GM18868 (cell line): ENCODE results near the gene BTRC.

ENCODE experiments used
- ATAC-seq: cut with Tn5 transposase; IDR thresholded peaks from one replicate; pipeline ENCODE4 v1.9.1; 2021; ENCODE audit warnings: mild to moderate bottlenecking, moderate library complexity; ENCODE audit not compliant: unreplicated experiment

The BTRC gene

DNA sequence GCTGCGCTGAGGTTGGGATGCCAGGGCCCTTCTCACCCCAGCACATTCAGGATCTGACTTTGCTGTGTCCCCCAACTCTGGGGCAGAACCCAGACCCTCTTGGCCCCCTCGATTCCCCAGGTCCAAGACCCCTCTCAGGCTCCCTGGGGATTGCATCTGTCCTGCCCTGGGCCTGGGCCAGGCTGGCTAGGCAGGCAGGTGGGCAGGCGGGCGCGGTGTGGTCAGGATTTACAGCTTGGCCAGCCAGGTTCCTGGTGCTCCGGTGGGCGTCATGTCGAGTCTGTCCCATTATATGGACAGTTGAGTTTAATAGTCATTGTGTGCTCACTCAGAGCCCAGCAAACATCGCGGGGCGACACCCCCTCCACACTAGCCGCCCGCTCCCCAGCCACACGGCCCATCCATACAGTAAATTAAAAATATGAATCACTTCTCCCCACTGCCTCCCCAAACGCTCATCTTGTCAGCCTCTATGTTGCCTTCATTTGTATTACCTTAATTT is 210.6 kb downstream of the BTRC start:
- no peak for ATAC-seq

- ATAC-seq: no peak
Observed at GRCh38 chr10:101565370-101565900, 211.5 kb downstream of the BTRC start.

DNA sequence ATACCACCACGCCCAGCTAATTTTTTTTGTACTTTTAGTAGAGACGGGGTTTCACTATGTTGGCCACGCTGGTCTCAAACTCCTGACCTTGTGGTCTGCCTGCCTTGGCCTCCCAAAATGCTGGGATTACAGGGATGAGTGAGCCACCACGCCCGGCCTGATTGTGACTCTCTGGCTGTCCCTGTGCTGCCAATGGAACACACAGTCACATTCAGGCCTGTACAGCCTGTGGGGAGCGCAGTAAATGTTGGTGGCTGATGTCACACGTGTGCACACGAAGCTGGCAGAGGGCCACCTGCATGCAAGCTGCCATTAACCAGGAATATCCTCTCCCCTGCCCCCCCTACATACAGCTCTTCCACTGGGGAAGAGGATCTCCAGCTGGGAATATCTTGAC is 212.0 kb downstream of the BTRC start:
- no peak for ATAC-seq

DNA sequence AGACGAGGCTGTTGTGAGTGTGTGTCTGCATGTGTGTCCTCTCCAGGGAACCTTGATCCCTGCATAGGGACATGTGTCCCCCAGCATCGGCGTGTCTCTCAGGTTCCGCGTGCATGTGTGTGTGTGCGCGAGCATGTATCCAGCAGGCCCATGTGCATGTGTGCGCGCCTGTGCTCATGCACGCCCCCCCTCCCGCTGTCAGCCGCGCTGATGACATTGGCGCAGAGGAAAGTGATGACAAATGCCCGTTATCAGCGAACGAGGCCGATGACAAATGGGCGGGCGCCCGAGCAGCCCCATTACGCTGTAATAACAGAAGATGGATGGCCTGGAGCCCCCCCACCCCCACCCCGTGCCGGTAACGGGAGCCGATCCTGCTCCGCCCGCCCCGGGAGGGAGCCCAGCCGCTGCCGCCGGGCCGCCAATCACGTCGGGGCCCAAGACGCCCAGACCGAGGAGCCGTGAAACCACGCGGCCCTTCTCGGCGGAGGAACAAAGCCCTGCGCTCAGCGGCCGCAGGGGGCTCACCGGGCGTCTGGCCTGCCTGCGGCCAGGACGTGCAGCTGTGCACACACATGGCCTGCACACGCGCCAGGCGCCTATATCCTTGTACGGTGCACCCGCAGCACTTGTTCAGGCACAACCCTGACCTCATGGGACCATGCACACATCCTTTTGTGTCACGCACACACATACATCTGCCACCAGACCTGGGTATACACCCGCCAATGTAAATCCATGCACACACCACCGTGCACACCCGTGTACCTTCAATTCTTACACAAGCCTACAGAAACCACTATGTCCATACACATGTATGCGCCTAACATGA is 212.6 kb downstream of the BTRC start:
- ATAC-seq: no peak

- ATAC-seq: no peak
Observed at GRCh38 chr10:101567165-101568006, 213.4 kb downstream of the BTRC start.

DNA sequence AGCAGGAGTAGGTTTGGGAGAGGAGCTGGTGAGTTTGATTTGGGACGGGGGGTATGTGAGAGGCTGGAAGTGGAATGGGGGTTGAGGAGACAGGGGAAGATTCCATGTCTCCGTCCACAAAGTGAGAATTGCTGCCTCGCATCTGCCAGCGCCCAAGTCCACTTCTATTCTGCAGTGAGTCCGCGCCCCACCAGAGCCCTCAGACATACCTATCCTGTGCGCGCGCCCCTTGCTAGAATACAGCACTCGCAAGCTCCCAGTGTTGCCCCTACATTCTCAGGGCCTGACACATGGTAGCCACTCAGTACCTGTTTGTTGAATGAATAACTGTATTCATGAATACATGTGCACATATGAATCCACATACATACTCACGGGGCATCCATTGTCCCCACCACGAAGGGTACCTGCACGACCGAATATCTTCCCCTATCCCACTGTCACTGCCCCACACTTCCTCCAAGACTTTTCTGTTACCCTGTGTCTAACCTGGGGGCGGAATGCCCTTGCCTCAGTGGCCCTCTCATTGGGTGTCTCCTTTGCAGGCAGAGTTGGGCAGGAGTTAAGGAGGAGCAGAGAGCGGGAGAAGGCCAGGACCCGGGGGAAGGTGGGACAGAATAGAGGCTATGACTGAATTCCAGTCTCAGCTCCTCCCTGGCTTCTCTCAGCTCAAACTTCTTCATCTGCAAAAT is 214.2 kb downstream of the BTRC start:
- ATAC-seq: no peak

DNA sequence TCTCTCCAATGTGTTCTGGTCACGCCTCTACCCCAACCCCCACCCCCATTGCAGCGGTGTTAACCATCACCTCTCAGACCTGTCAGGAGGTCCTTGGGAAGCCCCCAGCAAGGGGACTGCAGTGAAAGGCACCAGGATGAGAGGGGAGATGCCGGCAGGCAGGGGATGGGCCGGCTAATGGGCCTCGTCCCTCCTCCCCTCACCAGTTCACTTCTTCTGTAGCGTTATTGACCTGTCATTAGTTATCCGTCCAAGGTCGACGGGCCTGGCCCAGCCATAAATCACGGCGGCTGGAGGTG is 215.3 kb downstream of the BTRC start:
- ATAC-seq: no peak

DNA sequence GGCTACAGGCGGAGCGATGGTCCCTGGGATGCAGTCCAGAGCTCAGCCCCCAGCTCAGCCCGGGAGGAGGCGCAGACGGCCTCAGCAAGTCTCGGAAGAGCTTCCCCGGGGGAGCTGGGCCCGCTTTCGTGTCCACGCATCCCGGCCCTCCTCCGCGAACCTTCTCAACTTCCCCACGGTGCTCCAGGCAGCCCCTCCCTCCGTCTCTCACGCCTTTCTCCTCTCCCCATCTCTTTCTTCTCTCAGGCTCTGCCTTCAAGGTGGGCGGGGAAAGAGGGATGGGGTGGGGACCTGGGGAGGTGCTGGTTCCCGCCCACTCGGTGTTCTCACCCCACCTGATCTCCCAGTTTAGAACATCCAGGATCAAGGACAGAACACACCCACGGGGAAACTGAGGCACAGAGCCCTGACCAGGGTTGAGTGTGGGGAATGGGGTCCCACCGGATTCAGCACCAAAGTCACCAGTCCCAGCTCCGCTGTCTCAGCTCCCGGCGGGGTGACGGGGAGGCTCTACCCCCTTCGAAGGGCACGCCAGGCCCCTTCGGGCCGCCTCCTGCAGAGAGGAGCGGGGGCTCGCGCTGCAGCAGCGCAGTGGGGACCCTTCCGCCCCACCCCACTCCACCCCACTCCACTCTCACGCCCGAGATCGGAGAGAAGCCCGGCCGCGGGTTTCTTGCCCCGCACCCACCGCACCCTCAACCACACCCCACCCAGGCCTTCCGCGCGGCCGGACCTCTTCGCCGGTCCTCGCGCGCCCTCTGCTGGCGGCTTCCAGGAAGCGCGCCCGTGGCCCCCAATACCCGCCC is 215.9 kb downstream of the BTRC start:
- ATAC-seq: peak; percentile 68

GRCh38 chr10:101570428-101571270 is 216.7 kb downstream of the BTRC start:
- no peak for ATAC-seq

DNA sequence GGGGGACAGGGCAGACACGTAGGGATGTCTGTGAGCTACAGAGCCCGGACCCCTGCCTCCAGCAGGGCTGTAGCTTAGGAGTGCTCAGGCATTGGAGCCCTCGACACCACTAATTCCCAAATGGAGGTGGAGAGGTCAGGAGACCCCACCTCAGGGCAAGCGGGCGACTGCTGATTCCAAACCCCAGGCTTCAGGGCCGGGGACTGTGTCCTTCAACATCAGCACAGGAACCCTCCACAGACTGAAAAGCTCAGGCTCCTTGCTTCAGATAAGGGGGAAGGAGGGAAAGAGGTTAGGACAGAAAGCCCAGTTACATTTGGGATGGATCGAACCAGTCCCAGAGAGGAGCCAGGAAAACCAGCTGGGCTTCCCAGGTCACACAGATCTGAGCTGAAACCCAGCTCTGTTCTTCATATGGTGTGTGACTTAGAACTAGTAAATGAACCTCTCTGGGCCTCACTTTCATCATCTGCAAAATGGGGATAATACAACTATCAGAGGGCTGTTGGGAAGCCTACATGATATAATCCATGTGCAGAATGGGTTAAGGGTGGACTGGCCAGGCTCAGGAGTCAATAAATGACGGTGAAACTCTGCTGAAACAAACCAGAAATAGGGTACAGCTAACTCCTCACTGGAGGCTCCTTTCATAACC is 217.4 kb downstream of the BTRC start:
- no peak for ATAC-seq

DNA sequence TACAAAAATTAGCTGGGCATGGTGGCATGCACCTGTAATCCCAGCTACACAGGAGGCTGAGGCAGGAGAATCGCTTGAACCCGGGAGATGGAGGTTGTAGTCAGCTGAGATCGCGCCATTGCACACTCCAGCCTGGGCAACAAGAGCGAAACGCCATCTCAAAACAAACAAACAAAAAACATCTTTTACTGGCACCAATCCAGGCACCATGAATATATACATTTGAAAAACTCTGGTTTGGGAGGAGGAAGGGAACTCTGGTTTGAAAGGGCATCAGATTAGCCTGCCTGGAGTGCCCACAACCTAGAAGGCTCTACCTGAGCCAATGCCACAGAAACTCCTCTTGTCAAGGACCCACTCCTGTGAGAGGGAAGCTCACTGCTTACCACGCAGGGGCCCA is 218.2 kb downstream of the BTRC start:
- no peak for ATAC-seq

- ATAC-seq: no peak
Observed at GRCh38 chr10:101572785-101573184, 218.8 kb downstream of the BTRC start.

- no peak for ATAC-seq
Observed at GRCh38 chr10:101573885-101574753, 220.2 kb downstream of the BTRC start.

GRCh38 chr10:101575091-101575490 is 221.1 kb downstream of the BTRC start:
- no peak for ATAC-seq

- no peak for ATAC-seq
Observed at GRCh38 chr10:101575580-101576210, 221.7 kb downstream of the BTRC start.

DNA sequence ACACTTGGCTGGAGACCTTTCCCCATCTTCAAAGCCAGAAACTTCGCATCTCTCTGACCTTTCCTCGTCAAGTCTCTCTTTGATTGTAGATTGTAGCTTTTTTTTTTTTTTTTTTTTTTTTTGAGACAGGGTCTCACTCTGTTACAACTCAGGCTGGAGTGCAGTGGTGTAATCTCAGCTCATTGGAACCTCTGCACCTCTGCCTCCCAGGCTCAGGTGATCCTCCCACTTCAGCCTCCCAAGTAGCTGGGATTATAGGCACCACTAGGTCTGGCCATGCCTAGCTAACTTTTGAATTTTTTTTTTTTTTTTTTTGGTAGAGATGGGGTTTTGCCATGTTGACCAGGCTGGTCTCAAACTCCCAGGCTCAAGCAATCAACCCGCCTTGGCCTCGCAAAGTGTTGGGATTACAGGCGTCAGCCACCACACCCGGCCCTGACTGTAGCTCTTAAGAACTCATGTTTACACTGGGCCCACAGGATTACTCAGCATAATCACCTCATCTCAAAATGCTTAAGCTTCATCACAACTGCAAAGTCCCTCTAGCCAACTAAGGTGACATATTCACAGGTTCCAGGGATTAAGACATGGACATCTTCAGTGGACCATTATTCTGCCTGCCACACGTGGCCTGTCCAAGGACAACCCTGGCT is 222.4 kb downstream of the BTRC start:
- no peak for ATAC-seq
